Fibroblast of lung (primary cell): ENCODE results near the gene C1QL3. TPM values are rescaled to one million over a fixed set of nuclear protein-coding genes. Genes with fewer than 3 reads are reported as not detected.
A peak's percentile ranks its signal among the peaks of the same experiment; 100 is the strongest.

Experiments
- DNase-seq, 2 donors: peaks; one replicate each; pipeline versions ENCODE4 v3.0.0 to v3.0.0-alpha.2; 2010; ENCODE audit warnings: low read depth in 2 of 2
- H2AFZ ChIP-seq: 2 replicates; pipeline ENCODE4 v1.5.1; 2012; ENCODE audit warnings: low read length, control low read depth, inconsistent platforms
- H3K27ac ChIP-seq: 2 replicates; pipeline ENCODE4 v1.5.1; 2011; ENCODE audit warnings: low read length, control low read depth; ENCODE audit not compliant: insufficient read depth
- H3K27me3 ChIP-seq: 2 replicates; pipeline ENCODE4 v1.5.1; 2011; ENCODE audit warnings: mild to moderate bottlenecking, low read length; ENCODE audit not compliant: control insufficient read depth, insufficient read depth
- H3K36me3 ChIP-seq: 2 replicates; pipeline ENCODE4 v1.5.1; 2011; ENCODE audit warnings: low read length; ENCODE audit not compliant: control insufficient read depth, insufficient read depth
- H3K4me1 ChIP-seq: 2 replicates; pipeline ENCODE4 v1.5.1; 2011; ENCODE audit warnings: low read length; ENCODE audit not compliant: control insufficient read depth, insufficient read depth; ENCODE audit errors: extremely low read depth
- H3K4me2 ChIP-seq: 2 replicates; pipeline ENCODE4 v1.5.1; 2011; ENCODE audit warnings: low read length, control low read depth; ENCODE audit not compliant: insufficient read depth; ENCODE audit errors: extremely low read depth
- H3K4me3 ChIP-seq, 4 experiments: fragments of 200-600 bp in 1 of 4; sonication (generic) in 1 of 4; replicated peaks in 1 of 4; 2 replicates each; pipeline ENCODE4 v1.5.1; 2011 to 2016; ENCODE audit warnings: low read length in 4 of 4, low read depth in 3 of 4, mild to moderate bottlenecking in 3 of 4, control low read depth in 2 of 4, inconsistent platforms in 1 of 4, mixed read lengths in 1 of 4; ENCODE audit not compliant: insufficient read depth in 1 of 4; ENCODE audit errors: control extremely low read depth in 1 of 4
- H3K79me2 ChIP-seq: 2 replicates; pipeline ENCODE4 v1.5.1; 2012; ENCODE audit warnings: mild to moderate bottlenecking, low read length, inconsistent platforms; ENCODE audit not compliant: control insufficient read depth, insufficient read depth
- H3K9ac ChIP-seq: 2 replicates; pipeline ENCODE4 v1.5.1; 2011; ENCODE audit warnings: mild to moderate bottlenecking, low read length, control low read depth; ENCODE audit not compliant: insufficient read depth
- H3K9me3 ChIP-seq: 2 replicates; pipeline ENCODE4 v1.5.1; 2012; ENCODE audit warnings: low read depth, low read length; ENCODE audit not compliant: control insufficient read depth, insufficient read depth
- H4K20me1 ChIP-seq: 2 replicates; pipeline ENCODE4 v1.5.1; 2011; ENCODE audit warnings: low read length; ENCODE audit not compliant: control insufficient read depth, insufficient read depth; ENCODE audit errors: extremely low read depth
- EZH2 ChIP-seq: IDR thresholded peaks from 2 replicates; pipeline ENCODE4 v1.5.1; 2012; ENCODE audit warnings: low read length, control low read depth, mild to moderate bottlenecking; ENCODE audit errors: missing control alignments
- polyA plus RNA-seq, 2 donors: library from polyadenylated mRNA; depleted of rRNA in 1 of 2; stranded (reverse) in 1 of 2; unstranded in 1 of 2; fragments of >200 nt; gene quantifications; 2 replicates each; pipeline ENCODE4 v1.2.1, GENCODE V29; 2011 to 2012; ENCODE audit warnings: missing spikeins in 1 of 2
- total RNA-seq: library from RNA; depleted of rRNA; stranded (reverse); fragments of >200 nt; gene quantifications from 2 replicates; pipeline ENCODE4 v1.2.1, GENCODE V29; 2014
- TF ChIP-seq, protein P1 (sequence below), 2 donors: IDR thresholded peaks in 1 of 2; conservative IDR thresholded peaks in 1 of 2; 1 replicate in 1 of 2; 2 replicates in 1 of 2; pipeline ENCODE4 v1.5.1; 2011 to 2012; ENCODE audit warnings: low read length in 2 of 2, control low read depth in 1 of 2, inconsistent platforms in 1 of 2, low read depth in 1 of 2, mild to moderate bottlenecking in 1 of 2

C1QL3 gene
- total and polyA plus RNA-seq, 2 donors (not counting 1 experiment from before 2014, with no cell fraction given), result 0.17 TPM; not detected in 1

- Histone ChIP-seq H3K9ac (no peak overlapping the region), H3K9me3 (no peaks in the 10 kb centered on the region), H3K4me1 (no peaks in the 10 kb centered on the region), H3K4me3 (no peak overlapping the region), H3K4me2 (no peak overlapping the region), H4K20me1 (no peaks in the 10 kb centered on the region), H3K27ac (no peak overlapping the region), H3K27me3 (no peaks in the 10 kb centered on the region), H3K79me2 (no peaks in the 10 kb centered on the region), H2AFZ (no peak overlapping the region), H3K36me3 (no peaks in the 10 kb centered on the region)
- peak in 1 of 2 donors; percentile 6 for DNase-seq
- TF ChIP-seq, protein P1, sequence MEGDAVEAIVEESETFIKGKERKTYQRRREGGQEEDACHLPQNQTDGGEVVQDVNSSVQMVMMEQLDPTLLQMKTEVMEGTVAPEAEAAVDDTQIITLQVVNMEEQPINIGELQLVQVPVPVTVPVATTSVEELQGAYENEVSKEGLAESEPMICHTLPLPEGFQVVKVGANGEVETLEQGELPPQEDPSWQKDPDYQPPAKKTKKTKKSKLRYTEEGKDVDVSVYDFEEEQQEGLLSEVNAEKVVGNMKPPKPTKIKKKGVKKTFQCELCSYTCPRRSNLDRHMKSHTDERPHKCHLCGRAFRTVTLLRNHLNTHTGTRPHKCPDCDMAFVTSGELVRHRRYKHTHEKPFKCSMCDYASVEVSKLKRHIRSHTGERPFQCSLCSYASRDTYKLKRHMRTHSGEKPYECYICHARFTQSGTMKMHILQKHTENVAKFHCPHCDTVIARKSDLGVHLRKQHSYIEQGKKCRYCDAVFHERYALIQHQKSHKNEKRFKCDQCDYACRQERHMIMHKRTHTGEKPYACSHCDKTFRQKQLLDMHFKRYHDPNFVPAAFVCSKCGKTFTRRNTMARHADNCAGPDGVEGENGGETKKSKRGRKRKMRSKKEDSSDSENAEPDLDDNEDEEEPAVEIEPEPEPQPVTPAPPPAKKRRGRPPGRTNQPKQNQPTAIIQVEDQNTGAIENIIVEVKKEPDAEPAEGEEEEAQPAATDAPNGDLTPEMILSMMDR (conservative IDR thresholded peaks at IDR 0.05 in 1 of 2, IDR thresholded peaks at IDR 0.05 in 1 of 2; ENCODE audit: low read depth in 1 of 2, low read length in 2 of 2), result no peak
Observed at GRCh38 chr10:16509996-16510395, 11.7 kb downstream of the C1QL3 start.

DNA sequence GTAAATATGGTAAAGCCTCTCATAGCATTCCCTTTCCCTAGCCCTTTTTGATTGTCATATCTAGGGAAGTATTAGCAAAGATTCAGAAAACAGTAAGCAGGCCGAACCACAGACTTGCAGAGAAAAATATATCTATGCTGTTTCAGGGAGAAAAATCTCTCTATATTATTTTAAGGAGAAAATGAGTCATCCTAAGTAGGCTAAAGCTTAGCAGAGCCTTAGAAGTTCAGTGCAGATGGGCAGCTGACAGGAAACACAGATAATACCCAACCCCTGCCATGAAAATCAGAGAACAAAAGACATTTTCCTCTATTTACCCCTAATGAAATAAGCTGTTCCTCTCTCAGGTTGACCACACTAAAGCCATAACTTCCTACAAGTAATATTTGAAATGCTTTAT, 16.5 kb downstream of the C1QL3 start:
- H4K20me1 ChIP-seq, result no peaks in the 10 kb centered on the region
- H3K4me2 ChIP-seq, result no peak overlapping the region
- DNase-seq, result no peak
- H3K4me3 ChIP-seq, result no peak overlapping the region
- H3K27ac ChIP-seq, result no peak overlapping the region
- H3K36me3 ChIP-seq, result no peaks in the 10 kb centered on the region
- no peak for TF ChIP-seq EZH2
- TF ChIP-seq, protein P1 (conservative IDR thresholded peaks at IDR 0.05 in 1 of 2, IDR thresholded peaks at IDR 0.05 in 1 of 2; ENCODE audit: low read depth in 1 of 2, low read length in 2 of 2), result no peak
- H3K79me2 ChIP-seq, result no peaks in the 10 kb centered on the region
- H2AFZ ChIP-seq, result no peak overlapping the region
- H3K9me3 ChIP-seq, result no peaks in the 10 kb centered on the region
- H3K9ac ChIP-seq, result no peak overlapping the region
- H3K27me3 ChIP-seq, result no peaks in the 10 kb centered on the region
- no peaks in the 10 kb centered on the region for H3K4me1 ChIP-seq

DNA sequence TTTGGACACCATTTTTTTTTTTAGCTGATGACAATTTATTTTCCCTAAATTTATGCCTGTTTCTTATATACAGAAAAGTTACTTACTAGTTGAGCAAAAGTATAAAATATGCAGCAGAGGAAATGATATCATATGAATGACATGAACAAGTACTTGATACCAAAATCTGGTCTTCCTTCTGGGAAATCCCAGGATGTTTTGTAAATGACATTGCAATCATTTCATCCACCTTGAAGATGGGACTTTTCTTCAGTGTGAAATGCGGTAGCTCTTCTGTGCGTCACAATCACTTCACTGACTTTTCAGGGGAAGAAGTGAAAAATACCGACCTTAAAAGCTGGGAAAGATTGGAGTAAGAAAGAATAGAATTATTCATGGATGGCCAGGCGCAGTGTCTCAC, 23.8 kb downstream of the C1QL3 start:
- Histone ChIP-seq H3K79me2 (no peaks in the 10 kb centered on the region), H3K4me2 (no peak overlapping the region), H3K9me3 (no peaks in the 10 kb centered on the region), H3K4me1 (no peaks in the 10 kb centered on the region), H3K9ac (no peak overlapping the region), H4K20me1 (no peaks in the 10 kb centered on the region), H3K4me3 (no peak overlapping the region), H3K27ac (no peak overlapping the region), H3K36me3 (no peaks in the 10 kb centered on the region), H3K27me3 (no peaks in the 10 kb centered on the region), H2AFZ (no peak overlapping the region)
- no peak for DNase-seq
- TF ChIP-seq, protein P1 (conservative IDR thresholded peaks at IDR 0.05 in 1 of 2, IDR thresholded peaks at IDR 0.05 in 1 of 2; ENCODE audit: low read depth in 1 of 2, low read length in 2 of 2), result no peak
- no peak for TF ChIP-seq EZH2
